A673 (cell line): ENCODE measurements around the gene POU3F3. TPM values are rescaled to one million over a fixed set of nuclear protein-coding genes. Genes with fewer than 3 reads are reported as not detected.

Experiments
- BruUV-seq: library from RNA; stranded (reverse); fragments of 400-500 nt; replicated peaks from 2 replicates; lab custom pipeline; 2021; lab: Mats Ljungman, UMichigan
- CTCF ChIA-PET: fragments of 300-600 bp; sonication (Branson Sonifier 250); formaldehyde crosslinking; loops from one replicate; lab custom pipeline; 2022; ENCODE audit warnings: antibody characterized with exemption; lab: Charles Lee
- POLR2A ChIA-PET: fragments of 300-600 bp; sonication (Branson Sonifier 250); formaldehyde crosslinking; loops from one replicate; lab custom pipeline; 2022; ENCODE audit warnings: antibody characterized with exemption; ENCODE audit not compliant: low non-redundant PET; lab: Charles Lee
- DNase-seq: peaks from one replicate; pipeline ENCODE4 v3.0.0-alpha.2; 2015; ENCODE audit warnings: low spot score
- H3K27ac ChIP-seq: fragments of 200-600 bp; sonication (generic); 2 replicates; pipeline ENCODE4 v1.5.1; 2016; ENCODE audit warnings: mixed run types, low read depth, mild to moderate bottlenecking, mixed read lengths, antibody characterized with exemption, low read length; ENCODE audit not compliant: poor library complexity, severe bottlenecking
- H3K27me3 ChIP-seq: fragments of 200-600 bp; sonication (generic); replicated peaks from 2 replicates; pipeline ENCODE4 v1.6.1; 2017; ENCODE audit warnings: mixed run types, low read depth, mild to moderate bottlenecking, mixed read lengths, antibody characterized with exemption, low read length; ENCODE audit not compliant: insufficient read depth, poor library complexity
- H3K36me3 ChIP-seq: fragments of 200-600 bp; sonication (generic); 2 replicates; pipeline ENCODE4 v1.6.1; 2016; ENCODE audit warnings: mixed run types, mild to moderate bottlenecking, mixed read lengths, antibody characterized with exemption, low read length; ENCODE audit not compliant: insufficient read depth, poor library complexity, severe bottlenecking
- H3K4me1 ChIP-seq: fragments of 200-600 bp; sonication (generic); 2 replicates; pipeline ENCODE4 v1.6.1; 2017; ENCODE audit warnings: mixed run types, mild to moderate bottlenecking, mixed read lengths, antibody characterized with exemption, low read length; ENCODE audit not compliant: insufficient read depth, poor library complexity, severe bottlenecking
- H3K4me3 ChIP-seq: fragments of 200-600 bp; sonication (generic); 2 replicates; pipeline ENCODE4 v1.5.1; 2016; ENCODE audit warnings: low read depth, mixed run types, mild to moderate bottlenecking, mixed read lengths, low read length; ENCODE audit not compliant: poor library complexity, severe bottlenecking
- H3K9me3 ChIP-seq: fragments of 200-600 bp; sonication (generic); 2 replicates; pipeline ENCODE4 v1.6.1; 2016; ENCODE audit warnings: mixed run types, low read depth, mild to moderate bottlenecking, mixed read lengths, antibody characterized with exemption, low read length; ENCODE audit not compliant: poor library complexity, severe bottlenecking
- EZH2 ChIP-seq: fragments of 200-600 bp; sonication (generic); IDR thresholded peaks from 2 replicates; pipeline ENCODE4 v1.6.1; 2017; ENCODE audit warnings: borderline replicate concordance, low read depth, mild to moderate bottlenecking, mixed read lengths, antibody characterized with exemption, low read length; ENCODE audit not compliant: poor library complexity, severe bottlenecking
- intact Hi-C: fragments of 100-400 bp; cut with micrococcal nuclease; formaldehyde crosslinking; loops from one replicate; pipeline ENCODE4 v1.10.0; 2022; ENCODE audit not compliant: unreplicated experiment
- total RNA-seq: library from RNA; stranded (reverse); gene quantifications from 2 replicates; pipeline ENCODE4 v1.2.3, GENCODE V29; 2021
- TF ChIP-seq, protein P1 (sequence below): fragments of 300-800, 200-600 bp; sonication (generic); conservative IDR thresholded peaks from 2 replicates; pipeline ENCODE4 v1.5.1; 2017; ENCODE audit warnings: low read depth, mild to moderate bottlenecking, antibody characterized with exemption, low read length, moderate library complexity, mixed read lengths

Gene POU3F3
- total RNA-seq, 1 experiment from 2014 or later: not detected

DNA sequence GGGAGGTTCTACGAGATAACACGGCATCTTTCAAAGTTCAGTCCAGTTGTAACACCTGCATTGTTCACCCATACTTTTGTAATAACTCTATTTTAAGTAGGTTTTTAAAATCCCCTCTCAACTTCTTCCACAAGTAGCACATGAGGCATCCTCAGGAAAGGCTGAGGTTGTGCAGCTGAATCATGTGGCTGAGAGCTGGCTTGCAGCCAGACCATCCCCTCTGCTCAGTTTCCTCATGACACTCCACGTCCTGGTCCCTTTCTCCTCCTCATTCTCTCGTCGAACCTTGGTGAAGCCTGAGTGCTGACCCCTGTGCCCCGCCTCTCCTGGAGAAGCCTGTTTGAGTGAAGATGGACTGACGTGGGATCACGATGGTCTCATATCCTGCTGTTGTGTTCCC lies 42.5 kb downstream of the POU3F3 start:
- BruUV-seq: no TSS peak
- Histone ChIP-seq H3K27me3 (no peaks in the 10 kb centered on the region), H3K36me3 (no peaks in the 10 kb centered on the region), H3K27ac (no peak overlapping the region), H3K4me3 (no peak overlapping the region), H3K4me1 (no peaks in the 10 kb centered on the region), H3K9me3 (no peaks in the 10 kb centered on the region)
- POLR2A ChIA-PET: no interaction called here
- TF ChIP-seq EZH2: no peak
- TF ChIP-seq, protein P1, sequence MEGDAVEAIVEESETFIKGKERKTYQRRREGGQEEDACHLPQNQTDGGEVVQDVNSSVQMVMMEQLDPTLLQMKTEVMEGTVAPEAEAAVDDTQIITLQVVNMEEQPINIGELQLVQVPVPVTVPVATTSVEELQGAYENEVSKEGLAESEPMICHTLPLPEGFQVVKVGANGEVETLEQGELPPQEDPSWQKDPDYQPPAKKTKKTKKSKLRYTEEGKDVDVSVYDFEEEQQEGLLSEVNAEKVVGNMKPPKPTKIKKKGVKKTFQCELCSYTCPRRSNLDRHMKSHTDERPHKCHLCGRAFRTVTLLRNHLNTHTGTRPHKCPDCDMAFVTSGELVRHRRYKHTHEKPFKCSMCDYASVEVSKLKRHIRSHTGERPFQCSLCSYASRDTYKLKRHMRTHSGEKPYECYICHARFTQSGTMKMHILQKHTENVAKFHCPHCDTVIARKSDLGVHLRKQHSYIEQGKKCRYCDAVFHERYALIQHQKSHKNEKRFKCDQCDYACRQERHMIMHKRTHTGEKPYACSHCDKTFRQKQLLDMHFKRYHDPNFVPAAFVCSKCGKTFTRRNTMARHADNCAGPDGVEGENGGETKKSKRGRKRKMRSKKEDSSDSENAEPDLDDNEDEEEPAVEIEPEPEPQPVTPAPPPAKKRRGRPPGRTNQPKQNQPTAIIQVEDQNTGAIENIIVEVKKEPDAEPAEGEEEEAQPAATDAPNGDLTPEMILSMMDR: no peak
- intact Hi-C loops: no loop called here
- no peak for DNase-seq
- CTCF ChIA-PET: no interaction called here

DNA sequence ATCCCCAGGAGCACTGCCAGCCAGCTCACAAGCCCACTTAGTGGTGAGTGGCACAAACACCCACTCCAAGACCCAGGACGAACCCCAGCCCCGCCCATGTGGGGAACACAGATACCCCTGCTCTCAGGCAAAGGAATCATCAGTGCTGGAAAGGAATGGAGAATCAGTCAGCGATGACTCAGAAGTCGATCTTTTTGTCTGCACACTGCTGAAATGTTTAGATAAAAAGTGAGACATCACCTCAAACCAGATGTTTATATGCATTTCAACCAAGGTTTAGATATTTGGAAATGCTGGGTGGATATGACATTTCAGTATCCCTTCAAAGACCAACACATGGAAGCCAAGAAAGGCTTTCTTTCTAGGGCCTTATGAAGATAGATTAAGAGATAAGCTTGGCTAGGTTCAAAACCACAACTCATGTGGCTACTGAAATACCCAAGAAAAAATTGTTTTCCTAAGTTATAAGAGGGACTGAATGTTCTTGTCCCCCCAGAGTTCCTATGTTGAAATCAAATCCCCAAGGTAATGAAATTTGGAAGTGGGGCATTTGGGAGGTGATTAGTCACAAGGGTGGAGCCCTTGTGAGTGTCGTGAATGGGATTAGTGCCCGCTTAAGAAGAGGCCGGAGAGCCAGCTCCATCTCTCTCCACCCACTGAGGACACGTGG lies 43.7 kb downstream of the POU3F3 start:
- CTCF ChIA-PET: no interaction called here
- POLR2A ChIA-PET: no interaction called here
- no peak overlapping the region for H3K4me3 ChIP-seq
- no peak for TF ChIP-seq EZH2
- TF ChIP-seq, protein P1: no peak
- BruUV-seq: no TSS peak
- H3K27ac ChIP-seq: no peak overlapping the region
- H3K27me3 ChIP-seq: no peaks in the 10 kb centered on the region
- DNase-seq: no peak
- intact Hi-C loops: no loop called here
- H3K4me1 ChIP-seq: no peaks in the 10 kb centered on the region
- no peaks in the 10 kb centered on the region for H3K9me3 ChIP-seq
- H3K36me3 ChIP-seq: no peaks in the 10 kb centered on the region

DNA sequence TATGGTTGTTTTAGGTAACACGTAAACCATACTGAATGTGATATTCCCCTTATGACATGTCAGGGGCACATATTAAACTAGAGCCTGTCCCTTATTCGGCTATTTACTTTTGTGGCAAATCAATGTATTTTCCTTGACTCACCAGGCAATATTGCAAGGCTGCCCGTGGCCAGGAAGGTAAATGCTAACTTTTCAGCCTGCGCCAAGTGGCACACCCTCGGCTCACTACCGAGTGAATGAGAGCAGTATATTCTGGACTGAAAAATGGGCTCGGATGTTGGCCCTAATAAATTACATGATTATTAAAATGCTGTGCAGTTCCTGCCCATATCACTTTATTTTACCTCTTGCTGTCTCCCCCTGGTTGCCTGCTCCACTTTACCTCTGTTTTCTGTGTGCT lies 46.7 kb downstream of the POU3F3 start:
- Histone ChIP-seq H3K4me3 (no peak overlapping the region), H3K9me3 (no peaks in the 10 kb centered on the region), H3K27me3 (peaks cover 5% of the 10 kb centered on the region), H3K4me1 (no peaks in the 10 kb centered on the region), H3K27ac (no peak overlapping the region), H3K36me3 (no peaks in the 10 kb centered on the region)
- POLR2A ChIA-PET: no interaction called here
- TF ChIP-seq, protein P1: no peak
- no peak for TF ChIP-seq EZH2
- CTCF ChIA-PET: no interaction called here
- BruUV-seq: no TSS peak
- DNase-seq: no peak
- intact Hi-C loops: no loop called here
